ENCODE measurements around the gene TRIP12. TPM values are rescaled to one million over a fixed set of nuclear protein-coding genes. Genes with fewer than 3 reads are reported as not detected.

Gene TRIP12
- total and polyA plus RNA-seq, 2 experiments from 2014 or later = 21.5 to 133 TPM

- Mint-ChIP-seq H3K4me3 (no peak overlapping the region), H3K27me3 (ENCODE audit: insufficient read depth, low read depth, poor library complexity) (no peaks in the 10 kb centered on the region), H3K4me1 (peaks cover 2% of the 10 kb centered on the region; the same call in 2 of the 3 replicates), H3K36me3 (ENCODE audit: low read depth) (peaks cover 16% of the 10 kb centered on the region; the same call in 2 of the 3 replicates), H3K9me3 (no peaks in the 10 kb centered on the region), H3K27ac (no peak overlapping the region)
- Histone ChIP-seq H3K9me2 (ENCODE audit: insufficient read depth) (no peaks in the 10 kb centered on the region), H2AFZ (no peak overlapping the region), H3K27ac (ENCODE audit: low read depth) (no peak overlapping the region), H3K36me3 (ENCODE audit: insufficient read depth) (0 out of 2 replicates have a peak, but pooled peaks cover 3% of the 10 kb centered on the region), H4K20me1 (replicated peaks; ENCODE audit: insufficient read depth) (0 out of 2 replicates have a peak, but pooled peaks cover 4% of the 10 kb centered on the region), H3K4me2 (no peak overlapping the region), H3K27me3 (ENCODE audit: insufficient read depth) (no peaks in the 10 kb centered on the region), H3K4me1 (ENCODE audit: insufficient read depth) (no peaks in the 10 kb centered on the region; the same call in 1 of the 2 replicates), H3F3A (replicated peaks; ENCODE audit: low read depth) (no peaks in the 10 kb centered on the region), H3K4me3 (no peak overlapping the region), H3K79me2 (replicated peaks; ENCODE audit: insufficient read depth) (no peaks in the 10 kb centered on the region; the same call in 1 of the 2 replicates)
- no peak for ATAC-seq
- no peak for DNase-seq (ENCODE audit: low spot score)
- no peak for TF ChIP-seq EZH2 (IDR thresholded peaks at IDR 0.05; ENCODE audit: low read depth, unreplicated experiment)
- no peak for TF ChIP-seq NANOG (IDR thresholded peaks at IDR 0.05; ENCODE audit: borderline replicate concordance)
- TF ChIP-seq ETS1 (IDR thresholded peaks at IDR 0.05) = no peak
- no peak for TF ChIP-seq ZNF114 (CRISPR knock-in tag; IDR thresholded peaks at IDR 0.05)
- TF ChIP-seq ZNF462 (CRISPR knock-in tag; IDR thresholded peaks at IDR 0.05) = no peak
- no peak for TF ChIP-seq REST (IDR thresholded peaks at IDR 0.05; ENCODE audit: unreplicated experiment)
- no peak for TF ChIP-seq CTCF (conservative IDR thresholded peaks at IDR 0.05; ENCODE audit: low read depth in 2 of 2)
- no peak for TF ChIP-seq POLR2AphosphoS5 (IDR thresholded peaks at IDR 0.05; ENCODE audit: low read depth)
- no peak for TF ChIP-seq EZH2phosphoT487 (IDR thresholded peaks at IDR 0.05; ENCODE audit: unreplicated experiment)
- TF ChIP-seq CREB1 (CRISPR knock-in tag; IDR thresholded peaks at IDR 0.05; ENCODE audit: low read depth) = no peak
- TF ChIP-seq STAT1 (IDR thresholded peaks at IDR 0.05; ENCODE audit: unreplicated experiment) = no peak
- no peak for TF ChIP-seq JUNB (IDR thresholded peaks at IDR 0.05; ENCODE audit: unreplicated experiment)
- no peak for TF ChIP-seq ZNF331 (CRISPR knock-in tag; IDR thresholded peaks at IDR 0.05; ENCODE audit: low read depth)
These were observed 106.0 kb downstream of the TRIP12 start for GRCh38 chr2:229815858-229816257.

Data from GM23338 (cell line).